HFFc6 (cell line): ENCODE data around the gene UBAC2. TPM values are rescaled to one million over a fixed set of nuclear protein-coding genes. Genes with fewer than 3 reads are reported as not detected.

Experiments used
- DNase-seq: peaks from one replicate; pipeline ENCODE4 v3.0.0-alpha.2; 2018
- H3K27ac Mint-ChIP-seq: 2 replicates; pipeline ENCODE4 v1.8.0; 2020; ENCODE audit warnings: mild to moderate bottlenecking, mixed read lengths
- H3K27me3 Mint-ChIP-seq: 2 replicates; pipeline ENCODE4 v1.8.0; 2021; ENCODE audit warnings: mild to moderate bottlenecking, moderate library complexity, mixed read lengths; ENCODE audit not compliant: insufficient read depth
- H3K36me3 Mint-ChIP-seq: 2 replicates; pipeline ENCODE4 v1.8.0; 2021; ENCODE audit warnings: low read depth, mixed read lengths
- H3K4me1 Mint-ChIP-seq: 2 replicates; pipeline ENCODE4 v1.8.0; 2020; ENCODE audit warnings: low read depth, mixed read lengths
- H3K4me3 Mint-ChIP-seq: 2 replicates; pipeline ENCODE4 v1.8.0; 2020; ENCODE audit warnings: mild to moderate bottlenecking, moderate library complexity, mixed read lengths
- H3K9me3 Mint-ChIP-seq: 2 replicates; pipeline ENCODE4 v1.8.0; 2020; ENCODE audit warnings: mild to moderate bottlenecking, mixed read lengths
- total RNA-seq, 6 experiments: library from RNA; stranded (reverse); fragmentation: NEBNext Ultra II Directional; extraction: Animal tissue kit (Norgen Biotek cat#: 25700); gene quantifications; 2 replicates in 1 of 6; 3 replicates in 5 of 6; pipeline ENCODE4 v1.2.3, GENCODE V29; 2021
- TF ChIP-seq, protein P1 (sequence below): fragments of 200-600 bp; sonication (generic); IDR thresholded peaks from 2 replicates; pipeline ENCODE4 v1.5.0; 2021; ENCODE audit warnings: antibody characterized with exemption, mild to moderate bottlenecking

UBAC2 gene
- total RNA-seq, 6 experiments from 2014 or later, result 38.8 to 53.5 (median 46.4) TPM

DNA sequence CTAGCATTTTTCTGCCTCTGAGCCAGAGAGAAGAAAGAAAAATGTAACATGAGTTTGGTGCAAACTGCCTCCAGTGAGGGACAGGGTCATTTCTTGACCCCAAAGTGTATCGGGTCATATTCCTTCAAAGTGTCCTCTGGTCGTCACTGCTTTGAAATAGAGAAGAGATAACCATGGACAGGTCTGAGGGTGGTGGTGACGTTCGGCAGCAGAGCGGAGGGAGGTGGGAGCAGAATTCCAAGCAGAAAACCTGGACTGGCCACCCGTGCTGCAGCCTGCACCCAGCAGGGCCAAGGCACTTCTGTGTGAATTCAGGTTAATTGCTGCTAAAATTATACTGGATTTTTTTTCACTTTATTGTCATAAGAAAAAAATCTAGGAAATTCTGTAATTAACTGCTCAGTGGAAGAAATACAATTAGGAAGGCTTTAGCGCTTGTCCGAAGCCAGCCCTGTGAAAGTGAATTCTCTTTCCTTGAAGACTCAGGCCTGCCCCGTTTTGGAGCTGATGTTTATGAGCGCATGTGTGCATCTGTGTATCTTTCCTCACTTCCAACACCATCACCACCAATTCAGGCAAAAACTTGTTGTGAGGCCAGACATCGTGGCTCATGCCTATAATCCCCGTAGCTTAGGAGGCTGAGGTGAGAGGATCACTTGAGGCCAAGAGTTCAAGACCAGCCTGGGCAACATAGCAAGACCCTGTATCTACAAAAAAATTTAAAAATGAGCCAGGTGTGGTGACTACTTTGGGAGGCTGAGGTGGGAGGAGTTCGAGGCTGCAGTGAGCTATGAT lies 37.9 kb upstream of the UBAC2 start:
- no peak for DNase-seq
- Mint-ChIP-seq H3K4me1 (0 out of 2 replicates have a peak, but pooled peaks cover 6% of the 10 kb centered on the region), H3K27ac (no peak overlapping the region), H3K4me3 (no peak overlapping the region), H3K36me3 (no peaks in the 10 kb centered on the region), H3K27me3 (peaks cover 9% of the 10 kb centered on the region), H3K9me3 (peaks cover 6% of the 10 kb centered on the region; the same call in 1 of the 2 replicates)
- TF ChIP-seq, protein P1, sequence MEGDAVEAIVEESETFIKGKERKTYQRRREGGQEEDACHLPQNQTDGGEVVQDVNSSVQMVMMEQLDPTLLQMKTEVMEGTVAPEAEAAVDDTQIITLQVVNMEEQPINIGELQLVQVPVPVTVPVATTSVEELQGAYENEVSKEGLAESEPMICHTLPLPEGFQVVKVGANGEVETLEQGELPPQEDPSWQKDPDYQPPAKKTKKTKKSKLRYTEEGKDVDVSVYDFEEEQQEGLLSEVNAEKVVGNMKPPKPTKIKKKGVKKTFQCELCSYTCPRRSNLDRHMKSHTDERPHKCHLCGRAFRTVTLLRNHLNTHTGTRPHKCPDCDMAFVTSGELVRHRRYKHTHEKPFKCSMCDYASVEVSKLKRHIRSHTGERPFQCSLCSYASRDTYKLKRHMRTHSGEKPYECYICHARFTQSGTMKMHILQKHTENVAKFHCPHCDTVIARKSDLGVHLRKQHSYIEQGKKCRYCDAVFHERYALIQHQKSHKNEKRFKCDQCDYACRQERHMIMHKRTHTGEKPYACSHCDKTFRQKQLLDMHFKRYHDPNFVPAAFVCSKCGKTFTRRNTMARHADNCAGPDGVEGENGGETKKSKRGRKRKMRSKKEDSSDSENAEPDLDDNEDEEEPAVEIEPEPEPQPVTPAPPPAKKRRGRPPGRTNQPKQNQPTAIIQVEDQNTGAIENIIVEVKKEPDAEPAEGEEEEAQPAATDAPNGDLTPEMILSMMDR, result no peak

GRCh38 chr13:99164226-99164625 lies 36.4 kb upstream of the UBAC2 start:
- peaks cover 13% of the 10 kb centered on the region for H3K27me3 Mint-ChIP-seq
- H3K27ac Mint-ChIP-seq, result no peak overlapping the region
- H3K9me3 Mint-ChIP-seq, result peaks cover 10% of the 10 kb centered on the region; the same call in 1 of the 2 replicates
- 0 out of 2 replicates have a peak, but pooled peaks cover under 1% of the 10 kb centered on the region for H3K4me1 Mint-ChIP-seq
- no peaks in the 10 kb centered on the region for H3K36me3 Mint-ChIP-seq
- TF ChIP-seq, protein P1, result no peak
- DNase-seq, result no peak
- no peak overlapping the region for H3K4me3 Mint-ChIP-seq

DNA sequence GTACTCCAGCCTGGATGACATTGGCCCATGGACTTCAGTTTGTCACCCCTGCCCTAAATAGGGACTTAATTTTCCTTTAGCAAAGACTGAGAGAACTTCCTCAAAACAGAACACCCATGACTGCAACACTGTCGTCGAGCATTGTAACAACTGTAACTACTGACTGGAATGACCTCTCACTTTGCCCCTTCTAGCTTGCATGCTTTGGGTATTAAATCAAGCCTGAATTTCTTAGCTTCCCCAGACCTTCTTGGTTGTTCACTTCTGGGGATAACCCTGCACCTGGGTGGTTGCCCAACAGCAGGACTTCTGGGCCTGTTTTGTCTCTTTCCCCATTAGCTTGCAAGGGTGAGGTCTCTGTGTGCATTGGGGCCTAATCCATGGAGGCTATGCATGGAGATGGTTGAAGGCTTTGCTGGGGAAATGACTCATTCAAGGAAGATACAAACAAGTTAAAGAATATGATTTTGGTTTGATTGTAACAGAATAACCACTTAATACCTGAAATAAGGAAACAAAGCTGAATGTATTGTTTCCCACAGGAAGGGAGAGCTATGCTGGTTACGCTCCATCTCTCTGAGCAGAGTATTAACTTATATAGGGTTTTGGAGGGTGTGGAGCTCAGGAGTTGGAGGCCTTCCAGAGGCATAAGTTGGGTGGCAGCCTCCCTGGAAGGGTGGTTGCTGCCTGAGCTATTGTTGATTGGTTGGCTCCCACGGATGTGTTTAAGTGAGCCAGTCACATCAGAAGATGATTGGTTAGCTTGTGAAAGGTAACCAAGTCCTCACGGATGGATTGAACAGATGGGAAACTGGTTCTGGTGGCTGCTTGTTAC lies 34.7 kb upstream of the UBAC2 start:
- no peak overlapping the region for H3K4me3 Mint-ChIP-seq
- H3K27ac Mint-ChIP-seq, result no peak overlapping the region
- TF ChIP-seq, protein P1, result no peak
- H3K9me3 Mint-ChIP-seq, result peaks cover 10% of the 10 kb centered on the region
- no peaks in the 10 kb centered on the region for H3K4me1 Mint-ChIP-seq
- peaks cover 15% of the 10 kb centered on the region for H3K27me3 Mint-ChIP-seq
- no peaks in the 10 kb centered on the region for H3K36me3 Mint-ChIP-seq
- DNase-seq, result no peak

DNA sequence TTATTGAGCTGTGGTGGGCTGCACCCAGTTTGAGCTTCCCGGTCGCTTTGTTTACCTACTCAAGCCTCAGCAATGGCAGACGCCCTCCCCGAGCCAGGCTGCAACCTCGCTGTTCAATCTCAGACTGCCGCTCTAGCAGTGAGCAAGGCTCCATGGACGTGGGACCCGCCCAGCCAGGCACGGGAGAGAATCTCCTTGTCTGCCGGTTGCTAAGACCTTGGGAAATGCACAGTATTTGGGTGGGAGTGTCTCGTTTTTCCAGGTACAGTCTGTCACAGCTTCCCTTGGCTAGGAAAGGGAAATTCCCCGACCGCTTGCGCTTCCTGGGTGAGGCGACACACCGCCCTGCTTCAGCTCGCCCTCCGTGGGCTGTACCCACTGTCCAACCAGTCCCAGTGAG lies 27.7 kb upstream of the UBAC2 start:
- no peak for DNase-seq
- H3K4me1 Mint-ChIP-seq, result no peaks in the 10 kb centered on the region; the same call in 1 of the 2 replicates
- peaks cover 2% of the 10 kb centered on the region for H3K9me3 Mint-ChIP-seq
- H3K36me3 Mint-ChIP-seq, result no peaks in the 10 kb centered on the region
- TF ChIP-seq, protein P1, result no peak
- no peak overlapping the region for H3K27ac Mint-ChIP-seq
- no peak overlapping the region for H3K4me3 Mint-ChIP-seq
- peaks cover 29% of the 10 kb centered on the region for H3K27me3 Mint-ChIP-seq

GRCh38 chr13:99173606-99174005 lies 27.0 kb upstream of the UBAC2 start:
- H3K27me3 Mint-ChIP-seq, result peaks cover 26% of the 10 kb centered on the region
- no peaks in the 10 kb centered on the region; the same call in 1 of the 2 replicates for H3K9me3 Mint-ChIP-seq
- no peak overlapping the region for H3K4me3 Mint-ChIP-seq
- H3K27ac Mint-ChIP-seq, result no peak overlapping the region
- H3K4me1 Mint-ChIP-seq, result no peaks in the 10 kb centered on the region; the same call in 1 of the 2 replicates
- H3K36me3 Mint-ChIP-seq, result no peaks in the 10 kb centered on the region
- TF ChIP-seq, protein P1, result no peak
- DNase-seq, result no peak
